GM12875 (cell line): ENCODE data around the gene CBX4.

Experiments used
- H3K4me3 ChIP-seq: one replicate; pipeline ENCODE4 v1.5.1; 2011; ENCODE audit warnings: low read depth, low read length, control low read depth
- TF ChIP-seq, protein P1 (sequence below): IDR thresholded peaks from 2 replicates; pipeline ENCODE4 v1.5.1; 2011; ENCODE audit warnings: low read depth, mild to moderate bottlenecking, control low read depth, inconsistent platforms, low read length, moderate library complexity, borderline replicate concordance; ENCODE audit not compliant: insufficient read depth

The CBX4 gene

DNA sequence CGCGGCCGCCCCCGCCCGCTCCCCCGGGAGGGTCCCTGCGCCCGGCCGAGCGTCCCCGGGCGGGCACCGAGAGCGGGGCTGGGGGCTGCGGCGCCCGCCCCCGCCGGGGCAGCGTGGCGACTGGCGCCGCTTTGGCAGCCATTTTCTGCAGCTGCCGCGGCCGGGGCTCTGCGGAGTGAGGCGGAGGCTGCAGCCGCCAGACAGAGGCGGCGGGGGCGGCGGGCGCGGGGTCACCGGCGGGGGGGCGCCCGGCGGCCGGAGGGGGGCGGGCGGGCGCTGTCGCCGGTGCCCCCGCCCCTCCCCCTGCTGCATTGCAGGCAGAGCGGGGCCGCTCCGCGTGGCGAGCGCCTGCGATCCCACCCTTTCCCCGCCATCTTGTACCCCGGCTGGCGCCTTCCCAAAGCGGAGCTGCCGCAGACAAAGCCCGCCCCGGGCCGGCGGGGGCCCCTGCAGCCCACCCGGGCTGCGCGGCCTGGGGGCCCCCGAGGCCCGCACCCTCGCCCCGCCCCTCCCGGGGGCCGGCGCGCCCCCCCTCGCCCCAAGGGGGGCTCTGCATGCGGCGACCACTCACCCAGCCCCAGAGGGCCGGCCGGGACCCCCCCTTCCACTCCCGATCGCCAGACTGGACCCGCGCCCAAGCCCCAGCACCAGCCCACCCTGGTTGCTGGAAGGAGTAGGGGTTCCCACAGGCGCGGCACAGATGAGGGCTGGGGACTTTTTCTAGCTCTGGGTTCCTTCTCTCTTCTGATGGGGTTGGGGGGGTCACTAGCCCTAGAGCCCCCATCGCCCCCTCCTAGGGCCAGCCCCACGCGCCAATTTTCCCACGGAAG lies 25.7 kb downstream of the CBX4 start:
- TF ChIP-seq, protein P1, sequence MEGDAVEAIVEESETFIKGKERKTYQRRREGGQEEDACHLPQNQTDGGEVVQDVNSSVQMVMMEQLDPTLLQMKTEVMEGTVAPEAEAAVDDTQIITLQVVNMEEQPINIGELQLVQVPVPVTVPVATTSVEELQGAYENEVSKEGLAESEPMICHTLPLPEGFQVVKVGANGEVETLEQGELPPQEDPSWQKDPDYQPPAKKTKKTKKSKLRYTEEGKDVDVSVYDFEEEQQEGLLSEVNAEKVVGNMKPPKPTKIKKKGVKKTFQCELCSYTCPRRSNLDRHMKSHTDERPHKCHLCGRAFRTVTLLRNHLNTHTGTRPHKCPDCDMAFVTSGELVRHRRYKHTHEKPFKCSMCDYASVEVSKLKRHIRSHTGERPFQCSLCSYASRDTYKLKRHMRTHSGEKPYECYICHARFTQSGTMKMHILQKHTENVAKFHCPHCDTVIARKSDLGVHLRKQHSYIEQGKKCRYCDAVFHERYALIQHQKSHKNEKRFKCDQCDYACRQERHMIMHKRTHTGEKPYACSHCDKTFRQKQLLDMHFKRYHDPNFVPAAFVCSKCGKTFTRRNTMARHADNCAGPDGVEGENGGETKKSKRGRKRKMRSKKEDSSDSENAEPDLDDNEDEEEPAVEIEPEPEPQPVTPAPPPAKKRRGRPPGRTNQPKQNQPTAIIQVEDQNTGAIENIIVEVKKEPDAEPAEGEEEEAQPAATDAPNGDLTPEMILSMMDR, result no peak
- H3K4me3 ChIP-seq, result peak overlapping the region; percentile 15

DNA sequence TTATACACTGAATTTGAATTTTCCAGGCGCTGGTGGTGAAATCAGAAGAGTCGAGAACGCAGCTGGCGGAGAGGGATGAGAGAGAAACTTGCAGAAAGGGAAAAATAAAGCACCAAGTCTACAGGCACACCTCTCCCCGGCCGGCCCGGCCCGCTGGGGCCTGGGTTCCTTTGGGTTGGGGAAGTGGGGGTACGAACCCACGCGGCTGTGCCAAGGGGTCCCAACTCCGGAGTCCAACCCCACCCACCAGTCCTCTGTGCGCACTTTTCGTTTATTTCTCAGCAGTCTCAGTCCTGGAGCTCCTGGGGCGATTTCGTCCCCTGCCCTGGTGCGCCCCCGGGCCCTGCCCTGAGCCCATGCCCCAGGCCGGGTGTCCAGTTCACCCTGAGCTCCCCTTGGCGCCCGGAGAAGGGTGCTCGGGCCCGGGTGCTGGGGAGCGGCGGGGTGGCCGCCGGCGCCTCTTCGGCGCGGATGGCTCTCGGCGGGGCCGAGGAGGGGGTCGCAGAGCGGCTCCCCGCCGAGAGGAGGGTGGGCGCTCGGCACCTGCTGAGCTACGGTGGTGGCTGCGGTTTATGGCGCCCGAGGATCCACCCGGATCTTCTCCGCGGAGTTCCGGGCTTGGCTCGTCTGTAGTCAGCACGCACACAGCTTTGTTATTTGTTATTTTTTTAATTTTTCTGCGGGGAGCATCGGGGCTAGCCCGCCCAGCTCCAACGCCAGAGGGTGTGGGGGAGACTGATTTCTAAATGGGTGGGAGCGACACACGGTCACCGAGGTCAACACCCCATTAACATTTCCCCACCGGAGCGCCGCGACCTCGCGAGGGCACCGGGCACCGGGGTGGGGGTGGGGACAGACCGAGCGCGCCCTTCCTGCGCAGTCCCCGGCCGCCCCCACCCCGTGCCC lies 26.6 kb downstream of the CBX4 start:
- H3K4me3 ChIP-seq, result peak overlapping the region; percentile 28
- TF ChIP-seq, protein P1, result no peak

DNA sequence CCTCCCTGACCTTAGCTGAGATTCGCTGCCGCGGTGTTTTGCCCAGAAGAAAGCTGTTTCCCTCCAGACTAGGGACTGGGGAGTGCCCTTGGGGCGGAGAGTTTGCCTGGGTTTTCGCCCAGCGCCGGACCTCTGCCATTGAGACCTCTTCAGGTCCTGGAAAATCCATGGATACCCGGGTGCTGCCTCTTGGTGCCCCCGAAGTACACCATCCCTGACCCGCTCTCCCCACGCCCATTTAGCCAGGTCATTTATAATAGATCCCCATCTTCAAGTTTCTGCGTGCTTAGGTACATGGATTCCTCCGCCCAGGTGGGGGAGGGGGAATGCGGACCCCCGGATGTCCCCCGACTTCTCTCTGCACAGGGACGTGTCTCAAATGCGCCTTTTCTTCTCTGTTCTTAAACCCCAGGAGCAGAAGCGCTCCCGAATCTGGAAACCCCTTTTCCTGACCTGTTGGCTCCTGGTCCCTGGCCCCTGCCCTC lies 27.3 kb downstream of the CBX4 start:
- no peak overlapping the region for H3K4me3 ChIP-seq

DNA sequence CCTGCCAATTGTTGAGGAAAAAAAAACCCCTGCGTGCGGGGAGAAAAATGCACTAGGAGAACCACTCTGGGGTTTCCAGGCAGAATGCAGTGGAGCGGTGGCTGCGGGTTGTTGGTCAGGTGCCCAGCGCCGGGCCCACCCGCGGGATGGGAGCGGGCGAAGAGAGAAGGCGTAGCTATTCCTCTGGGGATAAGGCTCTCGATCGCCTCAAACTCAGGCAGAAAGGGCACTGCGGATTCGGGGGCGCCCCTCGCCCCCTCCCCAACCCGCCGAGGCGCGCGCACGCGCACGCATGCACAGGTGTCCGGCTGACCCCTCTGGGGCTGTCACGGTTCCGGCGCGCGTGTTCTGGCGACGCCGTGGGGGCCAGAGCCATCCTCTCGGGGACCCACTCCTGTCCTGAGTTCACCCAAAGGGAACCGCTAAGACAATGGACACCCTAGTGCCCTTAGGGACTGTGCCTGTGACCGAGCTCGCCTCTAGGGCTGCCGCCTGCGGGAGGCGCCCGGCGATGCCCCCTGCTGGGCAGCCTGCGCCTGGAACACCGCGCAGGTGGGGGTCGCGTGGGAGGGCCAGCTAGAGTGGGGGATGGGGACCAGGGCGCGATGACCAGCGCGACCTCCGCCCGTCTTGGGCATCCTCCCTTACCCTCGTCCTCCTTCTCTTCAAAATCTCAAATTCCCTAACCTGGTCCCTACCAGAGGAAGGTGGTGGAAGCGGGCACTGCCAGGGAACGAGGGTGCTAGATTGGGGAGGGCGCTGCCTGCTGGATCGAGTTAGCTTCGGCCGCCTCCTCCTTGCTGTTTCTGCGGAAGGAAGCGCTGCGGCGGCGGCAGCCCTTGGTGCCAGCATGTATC lies 28.0 kb downstream of the CBX4 start:
- TF ChIP-seq, protein P1, result peak; percentile 69

More for the DNA sequence above, 27.3 kb downstream of the CBX4 start:
- TF ChIP-seq, protein P1, result no peak

DNA sequence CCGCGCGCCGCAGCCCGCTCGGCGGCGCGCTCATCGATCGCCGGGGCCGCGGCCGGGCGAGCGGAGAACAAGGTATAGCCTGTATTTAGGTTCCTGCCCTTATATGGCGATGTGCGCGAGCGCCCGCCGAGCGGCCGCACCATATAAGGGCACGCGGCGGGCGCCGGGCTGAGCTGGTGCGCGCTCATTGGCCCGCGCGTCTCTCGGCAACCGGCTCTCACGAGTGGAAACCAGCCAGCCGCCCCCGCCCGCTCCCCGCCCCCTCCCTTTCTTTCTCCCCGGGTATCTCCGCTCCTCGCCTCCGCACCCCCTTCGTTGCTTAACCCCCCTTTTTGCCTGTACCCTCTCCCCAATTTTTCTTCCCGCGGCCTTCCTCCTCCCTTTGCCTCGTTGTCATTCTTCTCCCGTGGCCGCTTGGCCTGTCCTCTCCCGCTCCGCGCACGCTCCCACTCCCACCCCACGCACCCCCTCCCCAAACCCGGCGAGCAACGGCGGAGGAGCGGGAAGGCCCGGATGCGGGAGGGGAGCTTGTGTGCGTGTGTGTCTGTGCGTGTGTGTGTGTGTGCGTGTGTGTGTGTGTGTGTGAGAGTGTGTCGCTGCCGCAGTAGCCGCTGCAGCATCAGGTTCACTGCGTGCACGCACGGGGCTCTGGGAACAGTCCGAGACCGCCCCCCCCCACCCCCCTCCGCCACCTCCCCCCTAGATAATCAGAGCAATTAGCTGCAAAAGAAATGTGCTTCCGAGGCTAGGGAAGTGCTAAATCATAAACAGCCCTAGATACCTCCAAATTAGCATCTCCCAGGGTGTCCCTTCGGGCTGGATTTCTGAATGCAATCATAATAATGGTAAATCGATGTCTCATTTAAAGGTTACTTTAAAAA lies 28.9 kb downstream of the CBX4 start:
- H3K4me3 ChIP-seq, result peak overlapping the region; percentile 36
- TF ChIP-seq, protein P1, result no peak

More for the DNA sequence above, 28.0 kb downstream of the CBX4 start:
- no peak overlapping the region for H3K4me3 ChIP-seq
